HepG2 (cell line): ENCODE data around the gene CCDC157. TPM values are rescaled to one million over a fixed set of nuclear protein-coding genes. Genes with fewer than 3 reads are reported as not detected.

Experiments used
- ATF1 ChIP-seq: IDR thresholded peaks from 2 replicates; pipeline ENCODE4 v1.6.1; 2016; ENCODE audit warnings: mild to moderate bottlenecking, control low read depth
- CBX1 ChIP-seq: IDR thresholded peaks from one replicate; pipeline ENCODE4 v1.6.1; 2016; ENCODE audit warnings: antibody characterized with exemption, low read depth
- FOXK2 ChIP-seq: fragments of 450-650 bp; IDR thresholded peaks from 2 replicates; pipeline ENCODE4 v1.6.1; 2016
- JUND ChIP-seq: sonication (generic); formaldehyde crosslinking; IDR thresholded peaks from 2 replicates; pipeline ENCODE4 v1.8.0; 2022; ENCODE audit warnings: mild to moderate bottlenecking, missing genetic modification reagents
- PAX8 ChIP-seq: sonication (generic); formaldehyde crosslinking; IDR thresholded peaks from 2 replicates; pipeline ENCODE4 v1.8.0; 2022; ENCODE audit warnings: mild to moderate bottlenecking, missing genetic modification reagents, borderline replicate concordance
- PHF8 ChIP-seq: sonication (generic); formaldehyde crosslinking; IDR thresholded peaks from 2 replicates; pipeline ENCODE4 v1.5.0; 2020; ENCODE audit warnings: missing genetic modification reagents
- RBM22 ChIP-seq: fragments of 200-400 bp; formaldehyde crosslinking; optimal IDR thresholded peaks from 2 replicates; pipeline ENCODE3; 2017; ENCODE audit warnings: mild to moderate bottlenecking, low read length, moderate library complexity
- SMAD1 ChIP-seq: sonication (generic); formaldehyde crosslinking; IDR thresholded peaks from 2 replicates; pipeline ENCODE4 v1.4.0; 2020; ENCODE audit warnings: missing genetic modification reagents, low read depth, mild to moderate bottlenecking, borderline replicate concordance
- SRSF1 ChIP-seq: fragments of 200-400 bp; formaldehyde crosslinking; optimal IDR thresholded peaks from 2 replicates; pipeline ENCODE3; 2017; ENCODE audit warnings: mild to moderate bottlenecking, low read depth, low read length, moderate library complexity
- XRCC5 ChIP-seq: fragments of 200-400 bp; formaldehyde crosslinking; optimal IDR thresholded peaks from 2 replicates; pipeline ENCODE3; 2017; ENCODE audit warnings: mild to moderate bottlenecking, low read length
- ZNF143 ChIP-seq: sonication (generic); formaldehyde crosslinking; IDR thresholded peaks from 2 replicates; pipeline ENCODE4 v1.4.0; 2020; ENCODE audit warnings: missing genetic modification reagents
- ZNF652 ChIP-seq: IDR thresholded peaks from 2 replicates; pipeline ENCODE4 v1.6.1; 2016; ENCODE audit warnings: low read depth, borderline replicate concordance
- ZNF768 ChIP-seq: sonication (generic); formaldehyde crosslinking; IDR thresholded peaks from 2 replicates; pipeline ENCODE4 v1.4.0; 2020; ENCODE audit warnings: missing genetic modification reagents
- polyA plus RNA-seq, 8 experiments: library from polyadenylated mRNA; depleted of rRNA in 3 of 8; stranded (reverse) in 7 of 8; unstranded in 1 of 8; fragments of >200 nt; fragmentation: Illumina TruSeq in 4 of 8; extraction: Trizol in 4 of 8; gene quantifications; 2 replicates each; pipeline versions ENCODE4 v1.2.1 to v1.2.3, GENCODE V29; 2011 to 2016; ENCODE audit warnings: low read depth in 4 of 8, missing spikeins in 1 of 8, mixed read lengths in 1 of 8; ENCODE audit not compliant: insufficient read depth in 1 of 8
- total RNA-seq, 5 experiments: library from RNA; depleted of rRNA; stranded (reverse); fragments of >200 nt; fragmentation: Illumina TruSeq; extraction: Trizol; gene quantifications; 2 replicates each; pipeline ENCODE4 v1.2.3, GENCODE V29; 2016; ENCODE audit warnings: low read depth in 1 of 5
- TF ChIP-seq, protein P1 (sequence below): sonication (generic); formaldehyde crosslinking; IDR thresholded peaks from 2 replicates; pipeline ENCODE4 v1.4.0; 2020; ENCODE audit warnings: missing genetic modification reagents, borderline replicate concordance
- TF ChIP-seq, protein P2 (sequence below): sonication (generic); formaldehyde crosslinking; IDR thresholded peaks from 2 replicates; pipeline ENCODE4 v1.4.0; 2020; ENCODE audit warnings: missing genetic modification reagents
- TF ChIP-seq, protein P3 (sequence below): sonication (generic); formaldehyde crosslinking; IDR thresholded peaks from 2 replicates; pipeline ENCODE4 v1.4.0; 2020; ENCODE audit warnings: missing genetic modification reagents
- TF ChIP-seq, protein P4 (sequence below): IDR thresholded peaks from 2 replicates; pipeline ENCODE4 v1.6.1; 2012; ENCODE audit warnings: inconsistent platforms
- TF ChIP-seq, protein P5 (sequence below): sonication (generic); formaldehyde crosslinking; IDR thresholded peaks from 2 replicates; pipeline ENCODE4 v1.4.0; 2020; ENCODE audit warnings: mild to moderate bottlenecking, low read depth, missing genetic modification reagents

Gene CCDC157
- total and polyA plus RNA-seq, 2 of the 13 experiments (the other 11 are each of a cell fraction or from before 2014, with no cell fraction given): 1.4 to 1.6 TPM

DNA sequence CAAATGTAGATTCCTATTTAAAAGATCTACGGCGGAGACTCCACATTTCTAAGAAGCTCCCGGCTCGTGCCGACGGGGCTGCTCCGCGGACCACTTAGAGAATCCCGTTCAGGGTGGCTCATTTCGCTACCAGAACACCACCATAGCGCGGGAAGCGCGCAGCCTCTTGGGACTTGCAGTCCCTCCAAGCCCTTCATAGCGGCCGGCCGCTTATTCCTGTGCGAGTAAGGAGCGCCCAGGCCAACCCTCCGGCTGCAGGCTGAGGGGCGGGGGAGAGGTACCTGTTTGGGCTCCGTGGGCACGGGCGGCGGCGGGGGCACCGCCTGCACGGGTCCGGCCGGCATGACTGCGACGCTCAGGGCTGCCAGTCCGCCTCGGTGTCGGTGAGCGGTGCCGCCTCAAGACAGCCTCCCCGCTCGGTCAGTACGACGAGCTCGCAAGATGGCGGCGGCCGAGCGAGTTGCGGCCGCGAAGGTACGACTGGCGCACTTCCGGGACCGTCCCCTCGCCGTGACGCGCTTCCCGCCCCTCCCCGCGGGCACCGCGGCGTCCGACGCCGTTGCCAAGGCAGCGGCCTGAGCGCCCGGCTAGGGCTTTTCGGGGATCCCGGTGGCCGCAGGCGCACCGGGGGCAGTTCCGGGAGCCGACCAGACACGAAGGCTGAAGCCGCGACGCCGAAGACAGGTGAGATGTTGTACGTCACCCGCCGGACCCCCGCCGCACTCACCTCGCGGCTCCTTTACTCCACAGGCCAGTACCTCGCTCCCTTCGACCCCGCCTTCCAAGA is at the start of gene CCDC157, which contains the start of gene SF3A1 (continued):
- TF ChIP-seq, protein P1, sequence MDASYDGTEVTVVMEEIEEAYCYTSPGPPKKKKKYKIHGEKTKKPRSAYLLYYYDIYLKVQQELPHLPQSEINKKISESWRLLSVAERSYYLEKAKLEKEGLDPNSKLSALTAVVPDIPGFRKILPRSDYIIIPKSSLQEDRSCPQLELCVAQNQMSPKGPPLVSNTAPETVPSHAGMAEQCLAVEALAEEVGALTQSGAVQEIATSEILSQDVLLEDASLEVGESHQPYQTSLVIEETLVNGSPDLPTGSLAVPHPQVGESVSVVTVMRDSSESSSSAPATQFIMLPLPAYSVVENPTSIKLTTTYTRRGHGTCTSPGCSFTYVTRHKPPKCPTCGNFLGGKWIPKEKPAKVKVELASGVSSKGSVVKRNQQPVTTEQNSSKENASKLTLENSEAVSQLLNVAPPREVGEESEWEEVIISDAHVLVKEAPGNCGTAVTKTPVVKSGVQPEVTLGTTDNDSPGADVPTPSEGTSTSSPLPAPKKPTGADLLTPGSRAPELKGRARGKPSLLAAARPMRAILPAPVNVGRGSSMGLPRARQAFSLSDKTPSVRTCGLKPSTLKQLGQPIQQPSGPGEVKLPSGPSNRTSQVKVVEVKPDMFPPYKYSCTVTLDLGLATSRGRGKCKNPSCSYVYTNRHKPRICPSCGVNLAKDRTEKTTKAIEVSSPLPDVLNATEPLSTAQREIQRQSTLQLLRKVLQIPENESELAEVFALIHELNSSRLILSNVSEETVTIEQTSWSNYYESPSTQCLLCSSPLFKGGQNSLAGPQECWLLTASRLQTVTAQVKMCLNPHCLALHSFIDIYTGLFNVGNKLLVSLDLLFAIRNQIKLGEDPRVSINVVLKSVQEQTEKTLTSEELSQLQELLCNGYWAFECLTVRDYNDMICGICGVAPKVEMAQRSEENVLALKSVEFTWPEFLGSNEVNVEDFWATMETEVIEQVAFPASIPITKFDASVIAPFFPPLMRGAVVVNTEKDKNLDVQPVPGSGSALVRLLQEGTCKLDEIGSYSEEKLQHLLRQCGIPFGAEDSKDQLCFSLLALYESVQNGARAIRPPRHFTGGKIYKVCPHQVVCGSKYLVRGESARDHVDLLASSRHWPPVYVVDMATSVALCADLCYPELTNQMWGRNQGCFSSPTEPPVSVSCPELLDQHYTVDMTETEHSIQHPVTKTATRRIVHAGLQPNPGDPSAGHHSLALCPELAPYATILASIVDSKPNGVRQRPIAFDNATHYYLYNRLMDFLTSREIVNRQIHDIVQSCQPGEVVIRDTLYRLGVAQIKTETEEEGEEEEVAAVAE: no peak; the same call in 1 of the 2 replicates
- TF ChIP-seq PAX8 (CRISPR knock-in tag) (no peak), SMAD1 (0 out of 2 replicates have a peak, but pooled peaks have one; percentile 53), ZNF768 (CRISPR knock-in tag) (peak; percentile 83; the same call in 1 of the 2 replicates), PHF8 (peak; percentile 100), FOXK2 (no peak), SRSF1 (peak; percentile 58), CBX1 (no peak), RBM22 (peak; percentile 77), ATF1 (CRISPR knock-in tag) (peak; percentile 79), JUND (CRISPR knock-in tag) (no peak), ZNF143 (CRISPR knock-in tag) (peak; percentile 89), ZNF652 (CRISPR knock-in tag) (no peak), XRCC5 (no peak)
- TF ChIP-seq, protein P2, sequence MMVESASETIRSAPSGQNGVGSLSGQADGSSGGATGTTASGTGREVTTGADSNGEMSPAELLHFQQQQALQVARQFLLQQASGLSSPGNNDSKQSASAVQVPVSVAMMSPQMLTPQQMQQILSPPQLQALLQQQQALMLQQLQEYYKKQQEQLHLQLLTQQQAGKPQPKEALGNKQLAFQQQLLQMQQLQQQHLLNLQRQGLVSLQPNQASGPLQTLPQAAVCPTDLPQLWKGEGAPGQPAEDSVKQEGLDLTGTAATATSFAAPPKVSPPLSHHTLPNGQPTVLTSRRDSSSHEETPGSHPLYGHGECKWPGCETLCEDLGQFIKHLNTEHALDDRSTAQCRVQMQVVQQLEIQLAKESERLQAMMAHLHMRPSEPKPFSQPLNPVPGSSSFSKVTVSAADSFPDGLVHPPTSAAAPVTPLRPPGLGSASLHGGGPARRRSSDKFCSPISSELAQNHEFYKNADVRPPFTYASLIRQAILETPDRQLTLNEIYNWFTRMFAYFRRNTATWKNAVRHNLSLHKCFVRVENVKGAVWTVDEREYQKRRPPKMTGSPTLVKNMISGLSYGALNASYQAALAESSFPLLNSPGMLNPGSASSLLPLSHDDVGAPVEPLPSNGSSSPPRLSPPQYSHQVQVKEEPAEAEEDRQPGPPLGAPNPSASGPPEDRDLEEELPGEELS (CRISPR knock-in tag): no peak
- TF ChIP-seq, protein P3, sequence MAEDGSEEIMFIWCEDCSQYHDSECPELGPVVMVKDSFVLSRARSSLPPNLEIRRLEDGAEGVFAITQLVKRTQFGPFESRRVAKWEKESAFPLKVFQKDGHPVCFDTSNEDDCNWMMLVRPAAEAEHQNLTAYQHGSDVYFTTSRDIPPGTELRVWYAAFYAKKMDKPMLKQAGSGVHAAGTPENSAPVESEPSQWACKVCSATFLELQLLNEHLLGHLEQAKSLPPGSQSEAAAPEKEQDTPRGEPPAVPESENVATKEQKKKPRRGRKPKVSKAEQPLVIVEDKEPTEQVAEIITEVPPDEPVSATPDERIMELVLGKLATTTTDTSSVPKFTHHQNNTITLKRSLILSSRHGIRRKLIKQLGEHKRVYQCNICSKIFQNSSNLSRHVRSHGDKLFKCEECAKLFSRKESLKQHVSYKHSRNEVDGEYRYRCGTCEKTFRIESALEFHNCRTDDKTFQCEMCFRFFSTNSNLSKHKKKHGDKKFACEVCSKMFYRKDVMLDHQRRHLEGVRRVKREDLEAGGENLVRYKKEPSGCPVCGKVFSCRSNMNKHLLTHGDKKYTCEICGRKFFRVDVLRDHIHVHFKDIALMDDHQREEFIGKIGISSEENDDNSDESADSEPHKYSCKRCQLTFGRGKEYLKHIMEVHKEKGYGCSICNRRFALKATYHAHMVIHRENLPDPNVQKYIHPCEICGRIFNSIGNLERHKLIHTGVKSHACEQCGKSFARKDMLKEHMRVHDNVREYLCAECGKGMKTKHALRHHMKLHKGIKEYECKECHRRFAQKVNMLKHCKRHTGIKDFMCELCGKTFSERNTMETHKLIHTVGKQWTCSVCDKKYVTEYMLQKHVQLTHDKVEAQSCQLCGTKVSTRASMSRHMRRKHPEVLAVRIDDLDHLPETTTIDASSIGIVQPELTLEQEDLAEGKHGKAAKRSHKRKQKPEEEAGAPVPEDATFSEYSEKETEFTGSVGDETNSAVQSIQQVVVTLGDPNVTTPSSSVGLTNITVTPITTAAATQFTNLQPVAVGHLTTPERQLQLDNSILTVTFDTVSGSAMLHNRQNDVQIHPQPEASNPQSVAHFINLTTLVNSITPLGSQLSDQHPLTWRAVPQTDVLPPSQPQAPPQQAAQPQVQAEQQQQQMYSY: peak; percentile 59; the same call in 1 of the 2 replicates
- TF ChIP-seq, protein P4, sequence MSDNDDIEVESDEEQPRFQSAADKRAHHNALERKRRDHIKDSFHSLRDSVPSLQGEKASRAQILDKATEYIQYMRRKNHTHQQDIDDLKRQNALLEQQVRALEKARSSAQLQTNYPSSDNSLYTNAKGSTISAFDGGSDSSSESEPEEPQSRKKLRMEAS: peak; percentile 69
- TF ChIP-seq, protein P5, sequence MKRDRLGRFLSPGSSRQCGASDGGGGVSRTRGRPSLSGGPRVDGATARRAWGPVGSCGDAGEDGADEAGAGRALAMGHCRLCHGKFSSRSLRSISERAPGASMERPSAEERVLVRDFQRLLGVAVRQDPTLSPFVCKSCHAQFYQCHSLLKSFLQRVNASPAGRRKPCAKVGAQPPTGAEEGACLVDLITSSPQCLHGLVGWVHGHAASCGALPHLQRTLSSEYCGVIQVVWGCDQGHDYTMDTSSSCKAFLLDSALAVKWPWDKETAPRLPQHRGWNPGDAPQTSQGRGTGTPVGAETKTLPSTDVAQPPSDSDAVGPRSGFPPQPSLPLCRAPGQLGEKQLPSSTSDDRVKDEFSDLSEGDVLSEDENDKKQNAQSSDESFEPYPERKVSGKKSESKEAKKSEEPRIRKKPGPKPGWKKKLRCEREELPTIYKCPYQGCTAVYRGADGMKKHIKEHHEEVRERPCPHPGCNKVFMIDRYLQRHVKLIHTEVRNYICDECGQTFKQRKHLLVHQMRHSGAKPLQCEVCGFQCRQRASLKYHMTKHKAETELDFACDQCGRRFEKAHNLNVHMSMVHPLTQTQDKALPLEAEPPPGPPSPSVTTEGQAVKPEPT (CRISPR knock-in tag): no peak
